Activated CD8-positive, alpha-beta memory T cell treated with anti-CD3 and anti-CD28 coated beads, Interleukin-2, amount 10 ng/mL, durations not matched to agents 7 days and 5 days (primary cell): ENCODE results near the gene SLC1A3. TPM values are rescaled to one million over a fixed set of nuclear protein-coding genes. Genes with fewer than 3 reads are reported as not detected.

ENCODE experiments used
- ATAC-seq: fragments of 150-1000 bp; cut with Tn5 transposase; one replicate; pipeline ENCODE4 v1.10.0; 2021; ENCODE audit warnings: moderate library complexity
- CTCF ChIA-PET: fragments of 350-600 bp; sonication (Branson Sonifier 250); formaldehyde crosslinking; loops from one replicate; lab custom pipeline; 2021; ENCODE audit warnings: antibody characterized with exemption; lab: Charles Lee
- DNase-seq: peaks from one replicate; pipeline ENCODE4 v3.0.0-alpha.2; 2020
- H3K27ac Mint-ChIP-seq: one replicate; pipeline ENCODE4 v1.8.0; 2021; ENCODE audit warnings: mild to moderate bottlenecking, mixed read lengths
- H3K27me3 Mint-ChIP-seq: one replicate; pipeline ENCODE4 v1.8.0; 2021; ENCODE audit warnings: mixed read lengths
- H3K36me3 Mint-ChIP-seq: one replicate; pipeline ENCODE4 v1.8.0; 2021; ENCODE audit warnings: mild to moderate bottlenecking, mixed read lengths
- H3K4me1 Mint-ChIP-seq: one replicate; pipeline ENCODE4 v1.8.0; 2021; ENCODE audit warnings: mixed read lengths
- H3K4me3 Mint-ChIP-seq: one replicate; pipeline ENCODE4 v1.8.0; 2021; ENCODE audit warnings: mild to moderate bottlenecking, moderate library complexity, mixed read lengths
- H3K9me3 Mint-ChIP-seq: one replicate; pipeline ENCODE4 v1.8.0; 2022; ENCODE audit warnings: low read depth, mixed read lengths
- total RNA-seq, 2 experiments: library from RNA; stranded (reverse); gene quantifications; one replicate each; pipeline ENCODE4 v1.2.3, GENCODE V29; 2021

SLC1A3 gene
- total RNA-seq, 2 experiments from 2014 or later: not detected

GRCh38 chr5:36681711-36682110 is 75.3 kb downstream of the SLC1A3 start:
- CTCF ChIA-PET: interaction anchor here (1.3 kb wide), 1 partner anchor 9 kb away, joined by 6 read pairs; no protein-coding TSS in a partner anchor
- H3K36me3 Mint-ChIP-seq: no peaks in the 10 kb centered on the region
- H3K4me3 Mint-ChIP-seq: no peak overlapping the region
- H3K9me3 Mint-ChIP-seq: no peaks in the 10 kb centered on the region
- no peak overlapping the region for H3K27ac Mint-ChIP-seq
- DNase-seq (no peak), ATAC-seq (no peak)
- peaks cover 9% of the 10 kb centered on the region for H3K27me3 Mint-ChIP-seq
- no peaks in the 10 kb centered on the region for H3K4me1 Mint-ChIP-seq

- no peak for ATAC-seq
- CTCF ChIA-PET: no interaction called here
These were observed 76.1 kb downstream of the SLC1A3 start for GRCh38 chr5:36682499-36682898.

DNA sequence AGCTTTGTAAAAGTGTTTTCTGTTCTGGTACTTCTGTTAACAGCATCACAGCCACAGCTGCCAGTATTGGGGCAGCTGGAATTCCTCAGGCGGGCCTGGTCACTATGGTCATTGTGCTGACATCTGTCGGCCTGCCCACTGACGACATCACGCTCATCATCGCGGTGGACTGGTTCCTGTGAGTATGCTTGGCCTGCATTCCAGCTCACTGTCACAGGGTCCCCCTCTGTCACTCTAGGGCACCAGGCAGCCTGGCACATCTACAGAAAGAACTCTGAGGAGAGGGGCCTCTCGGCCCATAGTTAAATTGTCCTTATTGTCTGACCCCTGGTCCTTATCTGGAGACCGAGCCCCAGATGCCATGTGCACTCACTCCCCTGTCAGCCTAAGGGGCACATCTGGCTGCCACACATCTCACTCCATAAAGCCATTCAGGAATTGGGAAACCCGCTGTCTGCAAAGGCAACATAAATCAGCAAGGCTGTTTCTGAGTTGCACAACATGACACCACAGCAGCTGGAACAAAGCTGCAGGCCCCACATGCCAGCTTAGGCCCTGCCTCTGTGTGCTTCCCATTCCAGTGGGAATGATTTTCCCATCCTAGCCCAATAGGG is 77.5 kb downstream of the SLC1A3 start:
- peaks cover 6% of the 10 kb centered on the region for H3K27me3 Mint-ChIP-seq
- H3K4me1 Mint-ChIP-seq: no peaks in the 10 kb centered on the region
- DNase-seq (no peak), ATAC-seq (no peak)
- CTCF ChIA-PET: no interaction called here
- no peaks in the 10 kb centered on the region for H3K9me3 Mint-ChIP-seq
- no peak overlapping the region for H3K27ac Mint-ChIP-seq
- no peak overlapping the region for H3K4me3 Mint-ChIP-seq
- H3K36me3 Mint-ChIP-seq: no peaks in the 10 kb centered on the region

More at GRCh38 chr5:36682499-36682898, 76.1 kb downstream of the SLC1A3 start:
- H3K9me3 Mint-ChIP-seq: no peaks in the 10 kb centered on the region
- H3K36me3 Mint-ChIP-seq: no peaks in the 10 kb centered on the region
- H3K4me3 Mint-ChIP-seq: no peak overlapping the region
- H3K27me3 Mint-ChIP-seq: peaks cover 7% of the 10 kb centered on the region
- H3K4me1 Mint-ChIP-seq: no peaks in the 10 kb centered on the region
- H3K27ac Mint-ChIP-seq: no peak overlapping the region
- no peak for DNase-seq

DNA sequence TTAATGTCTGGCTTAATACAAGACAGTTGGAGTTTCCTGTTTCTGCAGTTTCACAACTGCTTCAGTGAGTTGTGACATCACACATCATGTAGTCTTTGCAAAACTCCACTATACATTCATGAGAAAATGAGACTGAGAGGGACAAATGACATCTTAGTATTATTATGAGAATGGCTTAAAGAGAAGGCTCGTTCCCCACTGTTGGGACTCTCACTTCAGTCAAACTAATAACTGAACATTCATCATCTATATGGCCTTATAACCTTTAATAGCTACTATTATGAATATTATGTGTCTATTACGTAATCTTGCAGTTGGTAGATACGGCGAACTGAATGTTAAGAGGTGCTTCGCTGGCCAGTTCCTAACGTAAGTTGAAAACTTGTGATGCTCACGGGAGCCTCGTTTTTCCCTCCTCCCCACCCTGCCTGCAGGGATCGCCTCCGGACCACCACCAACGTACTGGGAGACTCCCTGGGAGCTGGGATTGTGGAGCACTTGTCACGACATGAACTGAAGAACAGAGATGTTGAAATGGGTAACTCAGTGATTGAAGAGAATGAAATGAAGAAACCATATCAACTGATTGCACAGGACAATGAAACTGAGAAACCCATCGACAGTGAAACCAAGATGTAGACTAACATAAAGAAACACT is 79.4 kb downstream of the SLC1A3 start:
- H3K27ac Mint-ChIP-seq: no peak overlapping the region
- H3K9me3 Mint-ChIP-seq: no peaks in the 10 kb centered on the region
- ATAC-seq: no peak
- H3K36me3 Mint-ChIP-seq: no peaks in the 10 kb centered on the region
- DNase-seq: no peak
- H3K27me3 Mint-ChIP-seq: peaks cover 7% of the 10 kb centered on the region
- no peak overlapping the region for H3K4me3 Mint-ChIP-seq
- CTCF ChIA-PET: no interaction called here
- peaks cover 9% of the 10 kb centered on the region for H3K4me1 Mint-ChIP-seq

GRCh38 chr5:36686881-36687280 is 80.5 kb downstream of the SLC1A3 start:
- CTCF ChIA-PET: interaction anchor here (1.1 kb wide), 1 partner anchor 9 kb away, joined by 5 read pairs; no protein-coding TSS in a partner anchor
- no peaks in the 10 kb centered on the region for H3K36me3 Mint-ChIP-seq
- H3K27ac Mint-ChIP-seq: no peak overlapping the region
- no peak for ATAC-seq
- H3K27me3 Mint-ChIP-seq: peaks cover 14% of the 10 kb centered on the region
- peaks cover 9% of the 10 kb centered on the region for H3K4me1 Mint-ChIP-seq
- H3K4me3 Mint-ChIP-seq: no peak overlapping the region
- no peaks in the 10 kb centered on the region for H3K9me3 Mint-ChIP-seq
- no peak for DNase-seq

- H3K4me1 Mint-ChIP-seq: peaks cover 9% of the 10 kb centered on the region
- H3K27ac Mint-ChIP-seq: no peak overlapping the region
- ATAC-seq (no peak), DNase-seq (no peak)
- no peak overlapping the region for H3K4me3 Mint-ChIP-seq
- H3K9me3 Mint-ChIP-seq: no peaks in the 10 kb centered on the region
- CTCF ChIA-PET: interaction anchor here (0.7 to 1.2 kb wide), 2 partner anchors 14 to 18 kb away, joined by 3 read pairs; no protein-coding TSS in a partner anchor
- H3K36me3 Mint-ChIP-seq: no peaks in the 10 kb centered on the region
- peaks cover 23% of the 10 kb centered on the region for H3K27me3 Mint-ChIP-seq
These were observed 82.3 kb downstream of the SLC1A3 start for GRCh38 chr5:36688722-36689121.

DNA sequence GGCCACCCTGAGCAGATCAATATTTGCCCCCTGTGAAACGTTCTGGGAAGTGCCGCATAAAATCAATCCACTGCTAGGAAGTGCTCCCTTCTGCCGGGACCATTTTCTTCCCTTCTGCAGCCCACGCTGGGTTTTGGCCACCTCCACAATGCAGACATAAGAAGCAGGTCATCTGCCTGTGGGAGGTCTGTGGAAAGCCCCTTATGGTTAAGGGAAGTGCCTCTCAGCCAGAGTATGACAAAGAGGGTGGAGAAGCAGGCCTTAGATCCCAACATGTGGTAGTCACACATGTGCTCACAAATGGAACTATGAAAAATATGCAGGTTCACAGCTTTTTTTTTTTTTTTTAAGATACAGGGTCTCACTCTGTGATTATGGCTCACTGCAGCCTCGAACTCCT is 82.8 kb downstream of the SLC1A3 start:
- DNase-seq: no peak
- Mint-ChIP-seq H3K27ac (no peak overlapping the region), H3K36me3 (no peaks in the 10 kb centered on the region), H3K4me1 (peaks cover 9% of the 10 kb centered on the region), H3K27me3 (peaks cover 25% of the 10 kb centered on the region), H3K9me3 (no peaks in the 10 kb centered on the region), H3K4me3 (no peak overlapping the region)
- CTCF ChIA-PET: interaction anchor here (0.6 to 1.2 kb wide), 4 partner anchors 15 to 610 kb away, joined by 3 to 4 read pairs (median 3); no protein-coding TSS in a partner anchor
- no peak for ATAC-seq

- CTCF ChIA-PET: interaction anchor here (0.6 to 1.9 kb wide), 22 partner anchors 9 to 611 kb away, joined by 3 to 13 read pairs (median 3); partner anchors contain the start of gene NIPBL
- no peaks in the 10 kb centered on the region for H3K9me3 Mint-ChIP-seq
- peaks cover 26% of the 10 kb centered on the region for H3K27me3 Mint-ChIP-seq
- peak overlapping the region; percentile 77 for H3K4me3 Mint-ChIP-seq
- peaks cover 9% of the 10 kb centered on the region for H3K4me1 Mint-ChIP-seq
- no peak overlapping the region for H3K27ac Mint-ChIP-seq
- peak; percentile 96 for ATAC-seq
- H3K36me3 Mint-ChIP-seq: no peaks in the 10 kb centered on the region
- peak; percentile 77 for DNase-seq
These were observed 83.9 kb downstream of the SLC1A3 start for GRCh38 chr5:36690041-36690961.

DNA sequence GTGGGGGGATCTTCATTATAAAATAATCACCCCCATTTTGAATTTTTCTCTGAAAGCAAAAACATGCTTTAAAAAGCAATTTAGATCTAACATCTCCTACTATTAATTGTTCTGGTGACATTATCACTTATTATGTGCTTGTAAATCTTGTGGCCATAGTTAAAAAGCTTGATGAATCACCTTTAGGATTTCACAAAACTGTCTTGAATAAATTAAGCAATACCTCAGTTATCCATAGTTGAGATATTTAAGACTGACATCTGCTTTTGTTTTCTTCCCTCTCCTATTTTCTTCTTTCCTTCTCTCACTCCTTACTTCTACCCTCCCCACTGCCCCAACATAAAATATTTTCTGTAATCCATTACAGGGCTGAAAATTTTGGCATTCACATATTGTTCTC is 84.8 kb downstream of the SLC1A3 start:
- H3K4me1 Mint-ChIP-seq: peaks cover 9% of the 10 kb centered on the region
- no peak for ATAC-seq

DNA sequence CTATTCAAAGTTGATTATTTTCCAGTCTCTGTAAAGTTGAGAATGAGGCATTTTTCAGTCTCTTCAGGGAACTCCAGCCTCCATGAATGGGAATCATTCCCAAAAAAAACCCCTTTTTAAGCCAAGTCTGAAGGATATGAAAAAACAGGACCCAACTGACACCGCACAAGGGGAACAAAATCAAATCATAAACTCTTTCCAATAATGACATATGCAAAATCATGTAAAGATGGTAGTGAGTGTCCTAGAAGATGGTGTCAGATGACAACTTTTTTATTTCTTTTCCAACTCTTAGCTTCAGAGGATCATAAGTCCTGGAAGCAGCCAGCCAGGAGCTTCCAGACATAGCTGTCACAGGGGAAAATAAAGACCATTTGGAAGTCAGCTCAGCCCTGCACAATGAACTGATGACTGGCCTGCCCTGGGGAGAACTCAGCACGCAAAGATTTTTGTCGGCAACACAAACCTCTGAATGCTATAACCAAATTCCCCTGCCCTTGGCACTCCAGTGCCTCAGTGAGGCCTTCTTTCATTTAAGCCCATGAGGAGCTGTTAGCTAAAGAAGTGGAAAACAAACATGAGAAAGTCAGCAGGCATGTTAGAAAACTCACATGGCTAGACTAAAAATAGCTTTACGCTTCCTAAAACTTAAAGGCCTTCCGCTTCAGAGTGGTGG is 85.4 kb downstream of the SLC1A3 start:
- ATAC-seq (no peak), DNase-seq (no peak)
- Mint-ChIP-seq H3K36me3 (no peaks in the 10 kb centered on the region), H3K4me1 (peaks cover 9% of the 10 kb centered on the region), H3K9me3 (no peaks in the 10 kb centered on the region), H3K27me3 (peaks cover 24% of the 10 kb centered on the region), H3K4me3 (no peak overlapping the region), H3K27ac (no peak overlapping the region)
- CTCF ChIA-PET: interaction anchor here (0.7 to 1.9 kb wide), 3 partner anchors 8 to 272 kb away, joined by 3 to 10 read pairs (median 3); no protein-coding TSS in a partner anchor

More for the DNA sequence above, 84.8 kb downstream of the SLC1A3 start:
- Mint-ChIP-seq H3K27ac (no peak overlapping the region), H3K27me3 (peaks cover 24% of the 10 kb centered on the region), H3K9me3 (no peaks in the 10 kb centered on the region), H3K36me3 (no peaks in the 10 kb centered on the region), H3K4me3 (no peak overlapping the region)
- DNase-seq: no peak
- CTCF ChIA-PET: interaction anchor here (1.0 to 1.9 kb wide), 10 partner anchors 8 to 450 kb away, joined by 3 to 13 read pairs (median 4); partner anchors contain the start of gene NIPBL

- no peak overlapping the region for H3K4me3 Mint-ChIP-seq
- peak; percentile 61 for ATAC-seq
- DNase-seq: peak; percentile 60
- no peaks in the 10 kb centered on the region for H3K9me3 Mint-ChIP-seq
- no peak overlapping the region for H3K27ac Mint-ChIP-seq
- peaks cover 9% of the 10 kb centered on the region for H3K4me1 Mint-ChIP-seq
- CTCF ChIA-PET: interaction anchor here (1.0 to 1.6 kb wide), 5 partner anchors 22 to 428 kb away, joined by 3 to 6 read pairs (median 3); no protein-coding TSS in a partner anchor
- H3K27me3 Mint-ChIP-seq: peaks cover 24% of the 10 kb centered on the region
- H3K36me3 Mint-ChIP-seq: no peaks in the 10 kb centered on the region
These were observed 86.7 kb downstream of the SLC1A3 start for GRCh38 chr5:36692791-36693763.
